ENCODE measurements around the gene TAAR9. TPM values are rescaled to one million over a fixed set of nuclear protein-coding genes. Genes with fewer than 3 reads are reported as not detected.
"Not testable (repeated sequence)": the region's sequence is repeated elsewhere in the genome, so short reads cannot be mapped to it uniquely, and the experiment has no call there.

TAAR9 gene
- total RNA-seq, 1 experiment from 2014 or later = not detected

DNA sequence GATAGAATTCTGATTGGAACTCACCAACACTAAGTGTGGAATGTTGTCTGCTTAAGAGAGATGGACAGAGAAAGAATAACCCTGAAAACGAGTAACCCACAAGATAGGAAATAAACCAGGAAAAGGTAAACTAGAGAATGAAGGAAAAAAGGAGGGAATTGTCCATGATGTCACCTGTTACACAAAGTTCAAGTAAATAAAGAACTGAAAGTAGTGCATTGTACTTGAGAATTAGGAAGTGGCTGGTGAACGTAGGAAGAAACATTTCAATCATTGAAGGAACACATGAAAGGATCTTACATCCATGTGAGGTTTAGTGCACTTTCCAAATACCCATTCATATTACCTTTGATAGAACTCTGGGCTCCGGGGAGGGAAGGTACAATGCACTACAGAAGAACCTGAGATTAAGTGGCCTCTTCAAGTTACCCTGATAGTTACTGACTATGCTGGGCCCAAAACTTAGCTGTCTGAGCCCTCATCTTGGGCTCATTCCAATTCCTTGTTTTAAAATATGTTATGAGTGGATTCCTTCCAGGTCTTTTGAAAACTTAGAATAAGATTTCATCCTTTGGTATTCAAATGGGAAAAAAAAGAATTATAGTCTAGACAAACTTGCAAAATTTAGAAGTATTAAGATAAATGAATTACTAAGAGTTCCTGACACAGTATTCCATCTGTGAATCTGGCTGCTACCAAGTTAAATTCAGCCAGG is 24.1 kb upstream of the TAAR9 start:
- no peak for DNase-seq (ENCODE audit: low read depth)

DNA sequence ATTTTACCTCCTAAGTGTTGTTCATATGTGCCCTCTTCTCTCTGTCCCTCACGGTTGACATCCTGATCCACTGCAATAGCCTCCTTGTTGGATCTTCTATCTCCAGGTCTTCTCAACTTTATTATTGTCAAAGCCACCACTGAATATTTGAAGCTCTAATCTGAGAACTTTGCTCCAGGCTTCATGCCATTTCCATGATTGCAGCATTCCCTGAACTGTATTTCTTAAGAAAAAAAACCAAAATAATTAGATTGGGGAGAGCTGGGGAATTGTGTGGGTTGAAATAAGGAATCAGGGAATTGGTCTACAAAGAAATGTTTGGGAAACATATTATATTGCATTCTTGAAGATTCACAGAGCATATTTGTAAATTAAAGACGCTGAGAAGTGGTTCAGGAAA is 22.7 kb upstream of the TAAR9 start:
- DNase-seq (ENCODE audit: low read depth) = no peak

DNA sequence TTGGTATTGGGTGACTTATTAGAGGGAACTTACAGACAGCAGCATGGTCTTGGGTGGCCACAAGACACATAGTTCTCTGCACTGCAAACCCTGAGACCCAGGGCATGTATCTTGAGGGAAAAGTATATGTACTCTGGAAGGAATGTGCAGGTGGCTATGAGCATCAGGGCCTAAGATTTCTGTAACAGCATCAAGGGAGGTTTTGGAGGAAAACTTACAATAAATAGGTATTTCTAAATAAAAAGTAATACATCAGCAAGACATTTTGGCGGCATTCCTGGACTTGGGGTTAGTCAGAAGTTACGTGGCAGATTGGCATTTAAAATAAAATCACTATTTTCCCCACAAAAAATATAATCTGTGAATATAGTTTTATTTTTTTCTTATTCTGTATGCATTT is 17.1 kb upstream of the TAAR9 start:
- peak; percentile 46 for DNase-seq (ENCODE audit: low read depth)

DNA sequence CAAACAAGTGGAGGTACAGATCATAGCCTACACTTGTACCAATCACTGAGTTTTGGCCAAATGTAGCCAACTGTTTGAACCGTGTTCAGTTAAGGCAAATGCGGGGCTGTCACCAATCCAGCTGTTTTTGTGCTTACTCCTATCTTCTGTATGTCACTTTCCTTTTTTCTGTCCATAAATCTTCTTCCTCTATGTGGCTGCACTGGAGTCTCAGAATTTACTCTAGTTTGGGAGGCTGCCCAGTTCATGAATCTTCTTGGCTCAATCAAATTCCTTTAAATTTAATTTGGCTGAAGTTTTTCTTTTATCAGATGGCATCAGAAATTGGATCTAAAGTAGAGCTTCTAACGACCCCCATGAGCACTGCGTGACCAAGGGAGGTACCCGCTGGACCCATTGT is 13.4 kb upstream of the TAAR9 start:
- DNase-seq (ENCODE audit: low read depth) = no peak

DNA sequence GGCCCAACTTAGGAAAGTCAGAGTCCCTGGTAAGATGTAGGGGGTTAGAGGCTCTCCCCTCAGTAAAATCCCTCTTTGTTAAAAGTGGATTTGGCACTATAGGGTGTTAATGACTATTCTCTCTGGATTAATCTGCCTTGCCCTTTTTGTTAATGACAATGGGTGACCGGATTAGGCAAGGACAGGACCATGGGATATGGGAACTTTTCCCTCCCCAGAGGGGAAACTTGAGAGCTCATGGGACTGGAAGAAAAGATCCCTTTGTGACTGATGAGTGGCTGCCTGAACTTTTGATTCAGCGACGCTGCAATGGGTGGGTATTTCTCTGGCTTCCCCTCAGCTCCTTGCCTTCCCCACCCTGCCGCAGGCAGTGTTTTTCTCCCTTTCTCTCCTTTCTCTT is 12.2 kb upstream of the TAAR9 start:
- no peak for DNase-seq (ENCODE audit: low read depth)

DNA sequence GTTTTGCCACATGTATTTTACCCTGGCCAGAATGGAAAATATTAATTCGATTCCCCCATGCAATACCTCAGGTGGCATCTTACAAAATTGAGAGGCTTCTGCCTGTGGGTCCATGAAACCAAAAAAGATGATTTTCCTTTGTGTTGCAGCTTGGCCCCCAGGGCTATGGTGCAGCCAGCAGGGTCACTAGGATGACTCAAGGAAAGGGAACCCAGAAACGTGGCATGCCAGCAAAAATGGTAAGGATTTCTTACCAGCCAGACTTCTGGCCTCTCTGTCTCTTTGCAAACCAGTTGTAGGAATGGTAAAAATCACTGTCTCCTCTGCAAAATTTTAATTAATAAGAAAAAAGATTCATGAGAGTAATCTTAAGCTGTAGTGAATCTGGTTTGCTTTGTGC is 11.6 kb upstream of the TAAR9 start:
- no peak for DNase-seq (ENCODE audit: low read depth)

DNA sequence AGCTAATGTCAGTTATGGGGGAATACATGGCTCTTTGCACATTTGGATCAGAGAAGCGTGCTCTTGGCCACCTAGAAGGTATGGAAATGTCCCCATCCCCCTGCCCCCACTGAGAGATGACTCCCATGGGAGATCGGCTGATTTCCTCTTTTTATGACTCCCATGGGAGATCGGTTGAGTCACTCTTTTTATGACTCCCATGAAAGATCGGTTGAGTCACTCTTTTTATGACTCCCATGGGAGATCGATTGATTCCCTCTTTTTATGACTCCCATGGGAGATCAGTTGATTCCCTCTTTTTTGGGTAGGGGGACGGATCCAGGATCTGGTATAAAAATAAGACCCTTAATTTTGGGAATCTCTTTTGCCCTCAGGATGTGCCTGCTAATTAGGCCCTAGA is 10.3 kb upstream of the TAAR9 start:
- DNase-seq (ENCODE audit: low read depth) = peak; percentile 63

DNA sequence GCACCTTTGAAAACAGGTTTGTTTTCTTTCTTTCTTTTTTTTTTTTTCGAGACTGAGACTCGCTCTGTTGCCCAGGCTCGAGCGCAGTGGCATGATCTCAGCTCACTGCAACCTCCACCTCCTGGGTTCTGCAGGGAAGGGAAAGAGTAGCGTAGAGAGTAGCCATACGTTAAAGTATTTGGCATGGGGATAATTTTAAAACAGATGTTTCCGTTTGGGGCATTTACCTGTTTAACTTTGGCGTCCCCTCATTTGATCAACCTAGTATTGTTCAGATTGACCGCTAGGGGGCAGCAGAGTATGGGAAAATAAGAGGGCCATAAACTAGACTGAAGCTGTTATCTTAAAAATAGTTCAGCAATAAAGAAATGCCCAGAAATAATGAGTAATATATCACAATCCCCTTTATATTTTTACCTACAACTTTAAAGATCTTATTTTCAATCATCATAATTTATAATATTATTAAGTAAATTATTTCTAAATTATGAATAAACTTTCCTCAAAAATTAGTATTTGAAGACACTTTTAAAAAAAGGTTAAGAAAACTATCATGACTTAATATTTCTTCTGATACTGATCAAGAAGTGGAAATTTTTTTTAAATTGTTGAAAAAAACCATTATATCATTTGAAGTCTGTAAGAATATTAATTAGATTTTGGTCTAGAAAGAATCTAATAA is 7.6 kb upstream of the TAAR9 start:
- peak; percentile 44 for DNase-seq (ENCODE audit: low read depth)

DNA sequence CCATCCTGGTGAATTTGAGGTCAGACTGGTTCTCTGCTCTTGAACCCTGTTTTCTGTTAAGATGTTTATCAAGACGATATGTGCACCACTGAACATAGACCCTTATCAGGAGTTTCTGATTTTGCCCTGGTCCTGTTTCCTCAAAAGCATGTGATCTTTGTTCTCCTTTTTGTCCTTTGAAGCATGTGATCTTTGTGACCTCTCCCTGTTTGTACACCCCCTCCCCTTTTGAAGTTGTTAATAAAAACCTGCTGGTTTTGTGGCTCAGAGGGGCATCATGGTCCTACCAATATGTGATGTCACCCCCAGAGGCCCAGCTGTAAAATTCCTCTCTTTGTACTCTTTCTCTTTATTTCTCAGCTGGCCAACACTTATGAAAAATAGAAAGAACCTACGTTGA is 3.5 kb upstream of the TAAR9 start:
- DNase-seq (ENCODE audit: low read depth) = not testable (repeated sequence)

DNA sequence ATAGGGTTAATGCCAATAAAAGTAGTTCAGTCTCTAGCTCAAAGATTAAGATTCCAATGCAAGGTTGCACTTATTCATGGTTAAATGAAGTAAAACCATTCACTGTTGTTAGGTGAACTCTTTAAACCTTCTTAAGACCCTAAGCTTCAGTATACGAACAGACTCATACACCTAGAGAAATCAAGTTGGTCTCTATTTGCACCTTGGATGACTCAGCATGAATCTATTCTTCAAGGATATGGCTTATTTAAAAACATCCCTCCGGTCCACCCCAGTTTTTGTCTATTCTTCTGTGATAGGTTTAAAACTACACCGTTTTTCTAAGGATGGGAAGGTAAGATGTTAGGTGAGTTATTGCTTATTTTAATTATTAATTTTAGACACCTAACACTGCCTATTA is 932 bp upstream of the TAAR9 start:
- no peak for DNase-seq (ENCODE audit: low read depth)

DNA sequence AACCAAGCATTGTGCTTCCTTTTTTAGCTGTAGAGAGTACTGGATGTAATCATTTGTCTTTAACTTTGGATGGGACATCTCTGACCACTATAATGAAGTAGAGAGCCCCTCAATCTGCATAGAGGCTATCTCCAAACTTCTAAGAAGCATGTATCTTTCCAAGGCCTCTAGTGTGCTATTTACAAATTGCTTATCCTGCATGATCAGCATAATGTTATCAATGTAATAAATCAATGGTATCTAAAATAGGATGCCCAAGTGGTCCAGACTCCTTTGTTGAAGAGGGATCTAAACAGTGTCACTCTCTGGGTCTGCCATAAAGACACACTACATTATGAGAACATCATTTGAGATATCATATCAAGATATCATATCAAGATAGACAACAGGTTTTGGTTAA is 6.7 kb downstream of the TAAR9 start:
- no peak for DNase-seq (ENCODE audit: low read depth)

DNA sequence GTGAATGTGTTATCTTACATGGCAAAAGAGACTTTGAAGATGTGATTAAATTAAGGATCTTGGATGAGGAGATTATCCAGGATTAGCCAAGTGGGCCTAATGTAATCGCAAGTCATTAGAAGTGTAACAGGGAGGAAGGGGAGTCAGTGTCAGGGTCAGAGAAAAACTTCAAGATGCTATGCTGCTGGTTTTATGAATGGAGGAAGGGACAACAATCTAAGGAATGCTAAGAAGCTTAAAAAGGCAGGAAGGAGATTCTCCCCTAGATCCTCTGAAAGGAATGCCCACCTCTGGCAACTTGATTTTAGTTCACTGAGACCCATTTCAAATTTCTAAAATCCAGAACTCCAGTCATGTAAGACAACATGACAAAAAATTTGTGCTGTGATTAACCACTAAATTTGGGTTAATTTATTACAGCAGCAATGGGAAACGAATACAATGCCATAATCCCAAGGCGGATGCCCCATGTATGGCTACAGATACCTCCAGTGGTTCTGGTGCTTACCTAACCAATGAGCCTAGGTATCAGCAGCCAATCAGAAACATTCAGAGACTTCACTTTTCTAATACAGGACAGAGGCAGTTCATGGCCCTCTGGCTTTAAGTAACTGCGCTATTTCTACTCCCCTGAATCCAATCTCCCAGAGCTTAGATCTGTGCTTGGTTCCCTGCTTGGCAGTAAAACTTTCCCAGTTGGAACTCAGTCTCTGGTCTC is 10.8 kb downstream of the TAAR9 start:
- DNase-seq (ENCODE audit: low read depth) = no peak

DNA sequence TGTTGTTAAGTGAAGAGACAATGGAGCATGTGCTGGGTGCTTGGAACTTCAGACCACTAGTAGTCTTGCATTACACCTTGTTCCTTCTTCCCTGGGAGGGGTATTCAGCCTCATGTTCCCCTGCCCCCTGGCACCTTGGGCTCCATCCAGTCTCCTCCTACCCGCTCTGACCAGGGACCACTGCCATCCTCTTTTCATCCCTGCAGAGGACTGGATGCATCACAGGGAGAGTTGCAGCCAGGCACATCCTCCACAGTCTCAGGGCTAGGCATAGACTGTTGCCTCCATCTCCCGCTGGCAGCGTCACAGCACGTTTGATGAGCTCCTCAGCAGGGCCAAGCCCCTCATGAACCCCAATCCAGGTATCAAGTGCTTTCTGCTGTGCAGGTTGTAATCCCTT is 13.1 kb downstream of the TAAR9 start:
- no peak for DNase-seq (ENCODE audit: low read depth)

DNA sequence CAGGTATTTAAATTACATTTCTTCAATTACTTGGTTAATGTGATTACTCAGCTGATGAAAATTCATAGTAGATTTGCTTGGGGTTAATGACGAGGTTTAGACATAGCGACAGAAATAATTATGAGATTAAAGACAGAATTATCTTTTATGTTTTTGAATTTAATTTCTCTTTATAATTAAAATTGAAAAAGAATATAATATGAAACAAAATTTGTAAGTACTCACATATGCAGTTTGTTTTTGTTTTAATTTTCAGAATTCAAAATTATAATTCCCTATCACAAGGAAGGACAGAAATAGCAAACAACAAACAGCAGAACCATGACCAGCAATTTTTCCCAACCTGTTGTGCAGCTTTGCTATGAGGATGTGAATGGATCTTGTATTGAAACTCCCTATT is 14.3 kb downstream of the TAAR9 start, which contains the start of gene TAAR8:
TSS of gene TAAR8 (plus strand) at position 301 of the 400 bp plus-strand sequence. CDS start at position 322, 21 bp downstream.
- DNase-seq (ENCODE audit: low read depth) = no peak

DNA sequence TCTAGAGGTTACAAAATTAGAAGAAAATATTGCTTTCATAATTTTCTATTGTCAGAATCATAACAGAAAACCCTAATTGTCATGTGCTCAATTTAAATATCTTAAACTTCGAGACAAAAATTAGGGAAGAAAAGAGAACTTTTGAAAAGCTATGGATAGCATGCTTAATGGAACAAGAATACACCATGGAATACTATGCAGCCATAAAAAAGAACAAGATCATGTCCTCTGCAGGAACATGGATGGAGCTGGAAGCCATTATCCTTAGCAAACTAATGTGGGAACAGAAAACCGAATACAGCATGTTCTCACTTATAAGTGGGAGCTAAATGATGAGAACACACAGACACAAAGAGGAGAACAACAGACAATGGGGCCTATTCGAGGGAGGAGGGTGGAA is 22.0 kb downstream of the TAAR9 start:
- DNase-seq (ENCODE audit: low read depth) = not testable (repeated sequence)

DNA sequence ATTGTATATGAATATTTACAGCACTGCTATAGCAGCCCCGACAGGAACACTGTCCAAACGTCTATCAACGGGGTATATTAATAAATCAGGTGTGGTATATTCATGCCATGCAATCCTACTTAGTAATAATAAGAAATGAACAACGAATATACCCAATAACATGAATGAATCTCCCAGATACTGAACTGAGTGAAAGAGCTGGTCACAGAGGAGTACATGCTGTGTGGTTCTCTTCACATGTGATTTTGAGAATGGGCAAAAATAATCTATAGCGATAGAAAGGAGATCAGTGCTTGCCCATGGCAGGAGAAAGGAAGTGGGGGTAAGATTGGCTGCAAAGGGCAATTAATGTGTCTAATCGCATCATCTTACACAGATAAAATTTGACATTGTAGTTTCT is 28.3 kb downstream of the TAAR9 start:
- DNase-seq (ENCODE audit: low read depth) = no peak

DNA sequence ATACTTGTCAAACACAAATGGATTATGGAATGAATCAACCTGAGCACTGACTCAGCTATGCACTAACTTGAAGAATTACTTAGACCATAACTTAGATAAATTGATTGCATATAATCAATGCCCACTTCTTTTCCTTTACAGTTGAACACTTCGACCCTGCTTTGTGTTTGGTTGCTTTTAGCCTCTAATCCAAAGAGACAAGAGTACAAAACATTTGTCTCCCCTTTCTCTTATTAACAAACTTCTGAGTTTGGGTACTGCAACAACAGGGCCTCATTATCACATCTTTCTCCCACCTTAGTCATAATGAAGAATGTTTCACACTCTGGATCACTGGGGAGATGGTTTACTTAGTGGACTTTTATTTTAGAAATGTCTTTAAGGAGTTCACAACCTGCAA is 29.5 kb downstream of the TAAR9 start:
- DNase-seq (ENCODE audit: low read depth) = no peak

DNA sequence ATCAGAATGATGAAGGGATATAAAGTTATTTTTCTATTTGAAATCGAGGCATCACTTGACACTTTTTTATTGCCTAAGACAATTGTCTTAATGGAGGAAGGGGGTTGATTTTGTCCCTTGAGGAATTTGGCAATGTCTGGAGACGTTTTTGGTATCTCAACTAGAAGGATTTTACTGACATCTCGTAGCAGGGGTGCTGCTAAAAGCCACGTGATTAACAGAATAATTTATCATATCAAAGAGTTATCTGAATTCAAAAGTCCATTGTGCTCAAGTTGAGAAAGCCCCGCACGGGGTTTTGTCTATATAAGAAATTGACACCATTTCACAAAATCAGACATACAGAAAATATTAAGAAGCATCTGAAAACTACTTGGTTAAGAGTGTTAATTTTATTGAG is 30.5 kb downstream of the TAAR9 start:
- no peak for DNase-seq (ENCODE audit: low read depth)

DNA sequence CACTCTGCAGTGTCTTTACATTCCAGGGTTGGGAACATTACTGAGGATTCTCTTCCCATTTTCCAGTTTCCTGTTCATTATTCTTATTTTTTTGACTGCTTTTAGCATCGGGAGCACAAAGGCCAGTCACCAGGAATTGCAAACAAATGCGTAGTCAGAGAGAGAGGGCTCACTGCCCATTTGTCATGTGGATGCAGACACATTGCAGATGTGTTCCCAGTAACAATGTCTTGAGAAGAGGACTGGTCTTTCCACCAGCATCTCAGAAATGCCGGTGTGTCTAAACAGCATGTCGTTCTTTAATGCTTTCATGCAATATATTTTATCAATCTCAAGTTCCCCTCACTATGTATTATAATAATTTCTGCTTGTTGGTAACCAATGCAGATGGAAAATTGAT is 31.1 kb downstream of the TAAR9 start:
- DNase-seq (ENCODE audit: low read depth) = no peak

DNA sequence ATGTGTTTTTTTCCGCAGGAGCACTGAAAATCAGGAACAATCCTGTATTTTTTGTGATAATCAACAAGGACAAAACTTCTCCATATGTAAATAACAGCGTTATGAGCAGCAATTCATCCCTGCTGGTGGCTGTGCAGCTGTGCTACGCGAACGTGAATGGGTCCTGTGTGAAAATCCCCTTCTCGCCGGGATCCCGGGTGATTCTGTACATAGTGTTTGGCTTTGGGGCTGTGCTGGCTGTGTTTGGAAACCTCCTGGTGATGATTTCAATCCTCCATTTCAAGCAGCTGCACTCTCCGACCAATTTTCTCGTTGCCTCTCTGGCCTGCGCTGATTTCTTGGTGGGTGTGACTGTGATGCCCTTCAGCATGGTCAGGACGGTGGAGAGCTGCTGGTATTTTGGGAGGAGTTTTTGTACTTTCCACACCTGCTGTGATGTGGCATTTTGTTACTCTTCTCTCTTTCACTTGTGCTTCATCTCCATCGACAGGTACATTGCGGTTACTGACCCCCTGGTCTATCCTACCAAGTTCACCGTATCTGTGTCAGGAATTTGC is 32.2 kb downstream of the TAAR9 start, which contains the start of gene TAAR6:
TSS of gene TAAR6 (plus strand) at position 102 of the 557 bp plus-strand sequence. CDS start at position 102, 0 bp downstream.
- no peak for DNase-seq (ENCODE audit: low read depth)

DNA sequence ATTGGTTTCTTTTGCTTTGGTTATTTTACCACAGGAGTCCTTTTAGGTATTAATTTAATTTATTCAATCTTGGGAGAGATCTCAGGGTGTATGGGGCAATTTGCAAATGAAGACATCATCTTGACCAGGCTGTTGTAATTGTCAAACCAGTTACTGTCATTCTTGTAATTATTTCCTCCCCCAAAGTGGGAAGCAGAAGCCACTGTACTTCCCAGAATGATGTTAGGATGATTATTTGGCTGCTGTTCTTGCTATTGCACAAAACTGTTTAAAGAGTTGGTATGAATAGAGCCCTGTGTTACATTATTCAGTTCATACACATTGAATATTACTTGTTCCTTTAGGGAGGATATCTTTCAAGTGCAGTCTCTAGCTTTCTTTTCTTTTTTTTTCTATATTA is 33.7 kb downstream of the TAAR9 start:
- no peak for DNase-seq (ENCODE audit: low read depth)

DNA sequence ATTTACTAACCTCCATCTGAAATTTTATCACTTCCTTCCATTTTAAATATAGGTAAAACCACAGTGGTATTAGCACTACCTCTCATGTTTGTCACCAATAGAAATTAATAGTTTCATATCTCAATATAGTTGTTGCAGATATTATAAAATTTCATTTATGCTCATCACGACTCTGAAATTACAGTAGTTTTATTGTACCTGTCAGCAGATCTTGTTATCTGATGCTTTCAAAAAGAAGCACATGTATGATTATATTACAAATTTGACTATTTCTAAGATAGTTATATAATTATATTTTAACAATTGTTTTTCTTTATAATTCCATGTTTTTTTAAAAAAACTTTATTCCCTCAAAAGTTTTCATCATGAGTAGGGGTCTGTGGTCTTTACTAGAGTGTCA is 46.6 kb downstream of the TAAR9 start:
- DNase-seq (ENCODE audit: low read depth) = no peak

All from HT1080 (cell line).